Stimulated activated CD8-positive, alpha-beta memory T cell treated with anti-CD3 and anti-CD28 coated beads, Interleukin-12 subunit alpha, Interleukin-12 subunit beta, amount 100 ng/mL, for 4 hours (primary cell): Measurements from ENCODE around the gene PSMB10.

Experiments used
- DNase-seq: peaks from one replicate; pipeline ENCODE4 v3.0.0-alpha.2; 2020; ENCODE audit warnings: low read depth

PSMB10 gene

GRCh38 chr16:67892375-67892774 is 44.3 kb downstream of the PSMB10 start:
- DNase-seq: no peak

GRCh38 chr16:67888331-67888730 is 48.3 kb downstream of the PSMB10 start:
- DNase-seq: no peak

- DNase-seq: no peak
Observed at GRCh38 chr16:67886387-67886786, 50.3 kb downstream of the PSMB10 start.

GRCh38 chr16:67885976-67886375 is 50.7 kb downstream of the PSMB10 start:
- DNase-seq: no peak

GRCh38 chr16:67885545-67885944 is 51.1 kb downstream of the PSMB10 start:
- DNase-seq: no peak

- DNase-seq: no peak
Observed at GRCh38 chr16:67884684-67885083, 52.0 kb downstream of the PSMB10 start, which contains the start of gene NRN1L. NRN1L (plus strand) TSS chr16:67884885; CDS start chr16:67884904, 19 bp downstream.
